HG02938 (cell line): ENCODE data around the gene SGCE.
A peak's percentile ranks its signal among the peaks of the same experiment; 100 is the strongest.

Source experiments
- ATAC-seq: cut with Tn5 transposase; IDR thresholded peaks from one replicate; pipeline ENCODE4 v1.9.1; 2021; ENCODE audit warnings: mild to moderate bottlenecking, moderate library complexity; ENCODE audit not compliant: unreplicated experiment

SGCE gene

GRCh38 chr7:94660006-94660405 is 4.1 kb upstream of the SGCE start:
- no peak for ATAC-seq

GRCh38 chr7:94658826-94659225 is 2.9 kb upstream of the SGCE start:
- no peak for ATAC-seq

- ATAC-seq, result peak; percentile 75
These were observed 2.1 kb upstream of the SGCE start for GRCh38 chr7:94657771-94658693.

- no peak for ATAC-seq
These were observed 1.2 kb upstream of the SGCE start for GRCh38 chr7:94656925-94657731.

GRCh38 chr7:94656658-94656924 is 658 bp upstream of the SGCE start:
- no peak for ATAC-seq

- no peak for ATAC-seq
These were observed 646 bp downstream of the SGCE start for GRCh38 chr7:94655126-94655847.

GRCh38 chr7:94654783-94655125 is 1.2 kb downstream of the SGCE start:
- ATAC-seq, result no peak

GRCh38 chr7:94650147-94651051 is 5.5 kb downstream of the SGCE start:
- no peak for ATAC-seq

- peak; percentile 81 for ATAC-seq
These were observed 6.5 kb downstream of the SGCE start for GRCh38 chr7:94649450-94649849.

GRCh38 chr7:94648731-94649130 is 7.2 kb downstream of the SGCE start:
- ATAC-seq, result no peak

- no peak for ATAC-seq
These were observed 8.6 kb downstream of the SGCE start for GRCh38 chr7:94647295-94647694.

GRCh38 chr7:94643771-94644545 is 12.0 kb downstream of the SGCE start:
- ATAC-seq, result no peak

GRCh38 chr7:94642838-94643653 is 12.9 kb downstream of the SGCE start:
- no peak for ATAC-seq

GRCh38 chr7:94639384-94639783 is 16.5 kb downstream of the SGCE start:
- no peak for ATAC-seq

- ATAC-seq, result no peak
These were observed 20.2 kb downstream of the SGCE start for GRCh38 chr7:94635687-94636086.

GRCh38 chr7:94634502-94634901 is 21.4 kb downstream of the SGCE start:
- no peak for ATAC-seq

GRCh38 chr7:94633687-94634086 is 22.2 kb downstream of the SGCE start:
- no peak for ATAC-seq

GRCh38 chr7:94633014-94633341 is 23.0 kb downstream of the SGCE start:
- ATAC-seq, result no peak

GRCh38 chr7:94632338-94633013 is 23.5 kb downstream of the SGCE start:
- ATAC-seq, result no peak
